Esophagus muscularis mucosa (tissue), 4 donors: Measurements from ENCODE around the gene INPP4B. TPM values are rescaled to one million over a fixed set of nuclear protein-coding genes. Genes with fewer than 3 reads are reported as not detected.

Experiments used
- DNase-seq: peaks from one replicate; pipeline ENCODE4 v3.0.0-alpha.2; 2017; ENCODE audit errors: extremely low spot score
- H3K27ac ChIP-seq, 4 donors: fragments of 200-600 bp; sonication (generic); replicated peaks in 1 of 4; 1 replicate in 3 of 4; 2 replicates in 1 of 4; pipeline ENCODE4 v1.5.1; 2016 to 2019; ENCODE audit warnings: mild to moderate bottlenecking in 1 of 4
- H3K27me3 ChIP-seq, 4 donors: fragments of 200-600 bp; sonication (generic); one replicate each; pipeline versions ENCODE4 v1.5.1 to v1.6.0; 2016 to 2019
- H3K36me3 ChIP-seq, 4 donors: fragments of 200-600 bp; sonication (generic); one replicate each; pipeline ENCODE4 v1.5.1; 2016 to 2019
- H3K4me1 ChIP-seq, 4 donors: fragments of 200-600 bp; sonication (generic); one replicate each; pipeline ENCODE4 v1.5.1; 2016 to 2019
- H3K4me3 ChIP-seq, 4 donors: fragments of 200-600 bp; sonication (generic); 1 replicate in 2 of 4; 2 replicates in 2 of 4; pipeline ENCODE4 v1.5.1; 2016 to 2019; ENCODE audit warnings: mild to moderate bottlenecking in 4 of 4, moderate library complexity in 1 of 4
- H3K9me3 ChIP-seq, 4 donors: fragments of 200-600 bp; sonication (generic); 1 replicate in 3 of 4; 2 replicates in 1 of 4; pipeline ENCODE4 v1.5.1; 2016 to 2019
- EP300 ChIP-seq: sonication (generic); formaldehyde crosslinking; IDR thresholded peaks from one replicate; pipeline ENCODE4 v1.6.1; 2017; ENCODE audit warnings: antibody characterized with exemption
- POLR2A ChIP-seq: fragments of 450-650 bp; IDR thresholded peaks from one replicate; pipeline ENCODE4 v1.6.1; 2017; ENCODE audit warnings: antibody characterized with exemption, moderate library complexity, mild to moderate bottlenecking, low read depth
- POLR2AphosphoS5 ChIP-seq, 2 donors: sonication (generic); formaldehyde crosslinking; IDR thresholded peaks; one replicate each; pipeline ENCODE4 v1.6.1; 2017; ENCODE audit warnings: antibody characterized with exemption in 2 of 2
- WGBS: methylation state at CpG from one replicate; pipeline ENCODE4 v1.1.5; 2018; 5-methylcytosine and 5-hydroxymethylcytosine counted together
- intact Hi-C: fragments of 100-400 bp; cut with DNase I; formaldehyde crosslinking; loops from one replicate; pipeline ENCODE4 v1.15.1; 2023
- total RNA-seq, 4 donors: library from RNA; depleted of rRNA; stranded (reverse); fragments of >200 nt; gene quantifications; one replicate each; pipeline versions ENCODE4 v1.1.0 to v1.2.1, GENCODE V29; 2016
- TF ChIP-seq, protein P1 (sequence below), 3 experiments: fragments of 200-600 bp in 2 of 3; fragments of 450-650 bp in 1 of 3; sonication (generic) in 2 of 3; IDR thresholded peaks; one replicate each; pipeline ENCODE4 v1.5.1; 2017 to 2019; ENCODE audit warnings: antibody characterized with exemption in 3 of 3, mild to moderate bottlenecking in 2 of 3, moderate library complexity in 1 of 3

INPP4B gene
- total RNA-seq, 4 donors from 2014 or later: 12.7 to 23.4 (median 15.9) TPM

DNA sequence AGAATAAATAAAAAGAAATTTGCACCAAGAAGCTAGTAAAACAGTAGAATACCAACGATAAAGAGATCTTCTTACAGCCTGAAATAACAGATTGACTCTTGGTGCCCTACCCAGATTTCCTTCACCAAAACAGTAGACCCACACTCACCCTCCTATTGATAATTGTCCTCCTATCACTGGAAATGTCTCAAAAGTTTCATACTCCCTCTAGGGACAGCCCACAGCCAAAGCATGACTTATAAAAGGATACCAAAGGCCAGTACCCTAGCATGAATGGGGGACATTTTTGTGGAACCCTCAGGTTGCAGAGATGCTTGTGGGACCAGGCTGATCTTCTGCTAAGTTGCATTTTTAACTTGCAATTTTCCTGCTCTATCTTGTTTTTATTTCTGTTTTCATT is 104.1 kb downstream of the INPP4B start:
- no peak for TF ChIP-seq POLR2AphosphoS5 (IDR thresholded peaks at IDR 0.05)
- TF ChIP-seq POLR2A: no peak
- TF ChIP-seq, protein P1, sequence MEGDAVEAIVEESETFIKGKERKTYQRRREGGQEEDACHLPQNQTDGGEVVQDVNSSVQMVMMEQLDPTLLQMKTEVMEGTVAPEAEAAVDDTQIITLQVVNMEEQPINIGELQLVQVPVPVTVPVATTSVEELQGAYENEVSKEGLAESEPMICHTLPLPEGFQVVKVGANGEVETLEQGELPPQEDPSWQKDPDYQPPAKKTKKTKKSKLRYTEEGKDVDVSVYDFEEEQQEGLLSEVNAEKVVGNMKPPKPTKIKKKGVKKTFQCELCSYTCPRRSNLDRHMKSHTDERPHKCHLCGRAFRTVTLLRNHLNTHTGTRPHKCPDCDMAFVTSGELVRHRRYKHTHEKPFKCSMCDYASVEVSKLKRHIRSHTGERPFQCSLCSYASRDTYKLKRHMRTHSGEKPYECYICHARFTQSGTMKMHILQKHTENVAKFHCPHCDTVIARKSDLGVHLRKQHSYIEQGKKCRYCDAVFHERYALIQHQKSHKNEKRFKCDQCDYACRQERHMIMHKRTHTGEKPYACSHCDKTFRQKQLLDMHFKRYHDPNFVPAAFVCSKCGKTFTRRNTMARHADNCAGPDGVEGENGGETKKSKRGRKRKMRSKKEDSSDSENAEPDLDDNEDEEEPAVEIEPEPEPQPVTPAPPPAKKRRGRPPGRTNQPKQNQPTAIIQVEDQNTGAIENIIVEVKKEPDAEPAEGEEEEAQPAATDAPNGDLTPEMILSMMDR (IDR thresholded peaks at IDR 0.05): no peak
- no peak for TF ChIP-seq EP300

DNA sequence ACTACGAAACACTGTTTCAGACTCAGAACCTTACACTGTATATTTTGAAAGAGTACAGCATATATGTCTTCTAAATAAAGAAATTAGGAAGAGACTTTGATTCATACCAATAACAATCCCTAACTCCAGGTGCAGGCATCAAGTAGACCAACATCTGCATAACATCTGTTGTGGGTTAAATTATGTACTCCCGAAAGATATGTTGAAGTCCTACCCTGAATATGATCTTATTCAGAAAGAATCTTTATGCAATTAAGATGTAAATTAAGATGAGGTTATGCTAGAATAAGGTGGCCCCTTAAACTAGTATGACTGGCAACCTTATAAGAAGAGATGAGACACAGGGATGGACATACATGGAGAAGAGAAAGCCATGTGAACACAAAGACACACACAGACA is 117.9 kb downstream of the INPP4B start:
- Histone ChIP-seq H3K4me1 (peaks cover 0 to 7% (median 2%) of the 10 kb centered on the region in 4 donors), H3K4me3 (no peak overlapping the region), H3K36me3 (no peaks in the 10 kb centered on the region), H3K27ac (no peak overlapping the region), H3K27me3 (no peaks in the 10 kb centered on the region), H3K9me3 (no peaks in the 10 kb centered on the region)
- no peak for DNase-seq
- intact Hi-C loops: no loop called here
- WGBS: 89% methylated on average over 2 of the region's 2 CpGs
- no peak for TF ChIP-seq POLR2A
- TF ChIP-seq POLR2AphosphoS5 (IDR thresholded peaks at IDR 0.05): no peak
- TF ChIP-seq EP300: no peak
- TF ChIP-seq, protein P1 (IDR thresholded peaks at IDR 0.05): no peak

More for the DNA sequence above, 104.1 kb downstream of the INPP4B start:
- no peak for DNase-seq
- Histone ChIP-seq H3K9me3 (peaks cover 0 to 10% (median 2%) of the 10 kb centered on the region in 4 donors), H3K4me3 (no peak overlapping the region), H3K36me3 (no peaks in the 10 kb centered on the region), H3K4me1 (no peaks in the 10 kb centered on the region), H3K27me3 (no peaks in the 10 kb centered on the region), H3K27ac (no peak overlapping the region)
- 86% methylated on average over 1 of the region's 1 CpG for WGBS
- intact Hi-C loops: no loop called here

DNA sequence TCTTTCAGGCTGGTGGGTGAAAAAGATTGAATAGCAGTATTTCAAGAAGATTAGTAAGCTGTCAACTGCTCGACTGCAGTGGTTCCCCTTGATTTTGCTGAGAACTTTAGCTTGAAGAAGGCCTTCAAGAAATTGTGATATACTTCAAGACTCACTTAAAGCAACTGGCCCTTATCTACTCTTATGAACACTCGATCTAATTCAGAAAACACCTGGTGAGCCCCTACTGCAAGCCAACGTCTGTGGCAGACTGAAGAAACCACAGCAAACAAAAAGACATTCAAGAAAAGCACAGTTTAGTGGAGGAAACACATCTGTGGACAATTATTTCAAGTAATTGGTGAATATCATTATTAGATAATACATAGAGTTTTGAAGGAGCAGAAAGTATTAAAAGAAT is 119.0 kb downstream of the INPP4B start:
- no peak overlapping the region for H3K4me3 ChIP-seq
- intact Hi-C loops: no loop called here
- H3K36me3 ChIP-seq: no peaks in the 10 kb centered on the region
- peaks cover 0 to 7% (median 2%) of the 10 kb centered on the region in 4 donors for H3K4me1 ChIP-seq
- H3K27ac ChIP-seq: no peak overlapping the region
- no peaks in the 10 kb centered on the region for H3K27me3 ChIP-seq
- DNase-seq: no peak
- WGBS: 73% methylated on average over 3 of the region's 3 CpGs
- TF ChIP-seq EP300: no peak
- TF ChIP-seq, protein P1 (IDR thresholded peaks at IDR 0.05): no peak
- TF ChIP-seq POLR2A: no peak
- TF ChIP-seq POLR2AphosphoS5 (IDR thresholded peaks at IDR 0.05): no peak
- no peaks in the 10 kb centered on the region for H3K9me3 ChIP-seq

DNA sequence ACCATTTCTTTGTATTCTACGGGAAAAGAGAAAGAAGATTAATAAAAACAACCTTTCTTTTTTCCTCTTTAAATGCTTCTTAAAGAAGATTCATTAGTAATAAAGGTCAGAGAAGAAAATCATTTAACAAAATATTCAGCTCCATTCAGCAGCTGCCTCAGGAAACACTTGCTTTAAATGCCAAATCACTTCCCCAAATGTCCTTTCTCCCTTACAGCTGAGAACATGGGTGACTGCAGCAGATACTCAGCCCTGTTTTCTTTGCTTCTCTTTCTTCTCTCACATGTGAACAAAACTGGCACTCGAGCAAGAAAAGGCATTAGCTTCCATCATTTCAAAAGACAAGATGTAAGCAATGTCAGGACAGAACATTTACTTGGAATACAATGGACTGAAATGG is 120.2 kb downstream of the INPP4B start:
- intact Hi-C loops: no loop called here
- no peak overlapping the region for H3K4me3 ChIP-seq
- H3K4me1 ChIP-seq: peaks cover 0 to 7% (median 2%) of the 10 kb centered on the region in 4 donors
- H3K36me3 ChIP-seq: no peaks in the 10 kb centered on the region
- no peak for DNase-seq
- no peaks in the 10 kb centered on the region for H3K9me3 ChIP-seq
- TF ChIP-seq POLR2AphosphoS5 (IDR thresholded peaks at IDR 0.05) (no peak), POLR2A (no peak)
- WGBS: 31% methylated on average over 2 of the region's 2 CpGs
- no peaks in the 10 kb centered on the region for H3K27me3 ChIP-seq
- H3K27ac ChIP-seq: no peak overlapping the region

DNA sequence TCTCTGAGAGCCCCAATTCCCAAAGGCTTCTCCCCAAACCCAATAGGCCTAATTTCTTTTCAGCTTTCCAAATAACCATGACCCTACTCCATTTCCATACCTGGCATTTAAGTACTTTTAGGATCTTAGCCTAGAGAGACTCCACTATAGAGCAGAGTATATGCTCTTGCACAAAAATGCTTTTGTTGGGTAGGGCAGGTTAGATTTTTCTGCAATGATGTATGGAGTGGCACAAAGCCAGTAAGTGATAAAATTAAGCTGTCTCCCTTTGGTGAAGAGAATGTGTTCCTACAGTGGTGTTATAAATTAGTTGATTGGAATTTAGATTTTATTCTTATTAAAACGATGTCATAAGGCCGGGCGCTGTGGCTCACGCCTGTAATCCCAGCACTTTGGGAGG is 124.9 kb downstream of the INPP4B start:
- H3K27ac ChIP-seq: no peak overlapping the region
- no peaks in the 10 kb centered on the region for H3K27me3 ChIP-seq
- peaks cover 0 to 5% (median 2%) of the 10 kb centered on the region in 4 donors for H3K4me1 ChIP-seq
- whole genome bisulfite sequencing: 93% methylated on average over 4 of the region's 4 CpGs
- intact Hi-C loops: no loop called here
- no peak overlapping the region for H3K4me3 ChIP-seq
- H3K36me3 ChIP-seq: no peaks in the 10 kb centered on the region
- TF ChIP-seq POLR2A (no peak), POLR2AphosphoS5 (IDR thresholded peaks at IDR 0.05) (no peak), EP300 (no peak)
- TF ChIP-seq, protein P1 (IDR thresholded peaks at IDR 0.05): no peak
- no peaks in the 10 kb centered on the region for H3K9me3 ChIP-seq
- DNase-seq: no peak
